Measurements from ENCODE around the gene KIF12.
"Not testable (repeated sequence)": the region's sequence is repeated elsewhere in the genome, so short reads cannot be mapped to it uniquely, and the experiment has no call there.

KIF12 gene

GRCh38 chr9:114083666-114084065, 15.4 kb downstream of the KIF12 start:
- no peak for ATAC-seq

- ATAC-seq, result not testable (repeated sequence)
These were observed 16.2 kb downstream of the KIF12 start for GRCh38 chr9:114082763-114083412.

GRCh38 chr9:114082017-114082762, 16.9 kb downstream of the KIF12 start:
- peak in 1 of 2 donors; percentile 67 for ATAC-seq

- no peak for ATAC-seq
These were observed 17.6 kb downstream of the KIF12 start for GRCh38 chr9:114081441-114082016.

GRCh38 chr9:114080773-114081440, 18.2 kb downstream of the KIF12 start:
- ATAC-seq, result no peak

- no peak for ATAC-seq
These were observed 18.8 kb downstream of the KIF12 start for GRCh38 chr9:114080195-114080772.

GRCh38 chr9:114078781-114079156, 20.3 kb downstream of the KIF12 start:
- ATAC-seq, result no peak

GRCh38 chr9:114078021-114078780, 20.9 kb downstream of the KIF12 start, which contains the start of gene AMBP:
TSS of gene AMBP (minus strand) at chr9:114078300. CDS start at chr9:114078209, 91 bp downstream.
- no peak for ATAC-seq

- ATAC-seq, result no peak
These were observed 21.8 kb downstream of the KIF12 start for GRCh38 chr9:114077162-114077837.

- ATAC-seq, result no peak
These were observed 22.6 kb downstream of the KIF12 start for GRCh38 chr9:114076237-114077161.

- ATAC-seq, result no peak
These were observed 23.5 kb downstream of the KIF12 start for GRCh38 chr9:114075602-114076001.

- ATAC-seq, result no peak
These were observed 26.6 kb downstream of the KIF12 start for GRCh38 chr9:114072184-114073140.

GRCh38 chr9:114071197-114071795, 27.8 kb downstream of the KIF12 start:
- ATAC-seq, result peak in 1 of 2 donors; percentile 10

GRCh38 chr9:114070188-114071103, 28.6 kb downstream of the KIF12 start:
- peak in 1 of 2 donors; percentile 10 for ATAC-seq

GRCh38 chr9:114069476-114070187, 29.5 kb downstream of the KIF12 start:
- ATAC-seq, result no peak

GRCh38 chr9:114065304-114065703, 33.8 kb downstream of the KIF12 start:
- ATAC-seq, result no peak
